Liver (tissue), 9 donors: ENCODE data around the gene TUBA8. TPM values are rescaled to one million over a fixed set of nuclear protein-coding genes. Genes with fewer than 3 reads are reported as not detected.

Source experiments
- DNase-seq: peaks from one replicate; pipeline ENCODE4 v3.0.0-alpha.2; 2017; ENCODE audit warnings: low spot score
- H3K27ac ChIP-seq, 2 donors: one replicate each; pipeline ENCODE4 v1.7.0; 2013; ENCODE audit warnings: inconsistent platforms in 2 of 2, low read length in 2 of 2, control low read depth in 1 of 2, low read depth in 1 of 2, mild to moderate bottlenecking in 1 of 2
- H3K27me3 ChIP-seq, 4 donors: one replicate each; pipeline versions ENCODE4 v1.6.1 to v1.7.0; 2013; ENCODE audit warnings: low read length in 3 of 4, inconsistent platforms in 1 of 4, mild to moderate bottlenecking in 1 of 4, moderate library complexity in 1 of 4; ENCODE audit not compliant: control insufficient read depth in 4 of 4, insufficient read depth in 4 of 4
- H3K36me3 ChIP-seq, 4 donors: one replicate each; pipeline versions ENCODE4 v1.6.1 to v1.7.0; 2013; ENCODE audit warnings: low read length in 3 of 4, mild to moderate bottlenecking in 3 of 4, low read depth in 1 of 4, moderate library complexity in 1 of 4; ENCODE audit not compliant: control insufficient read depth in 4 of 4, insufficient read depth in 3 of 4
- H3K4me1 ChIP-seq, 4 donors: one replicate each; pipeline versions ENCODE4 v1.6.1 to v1.7.0; 2013; ENCODE audit warnings: low read length in 3 of 4, mild to moderate bottlenecking in 3 of 4, moderate library complexity in 1 of 4; ENCODE audit not compliant: control insufficient read depth in 4 of 4, insufficient read depth in 4 of 4
- H3K4me3 ChIP-seq, 3 donors: one replicate each; pipeline versions ENCODE4 v1.6.1 to v1.7.0; 2013; ENCODE audit warnings: low read length in 3 of 3, control low read depth in 1 of 3, low read depth in 1 of 3, mild to moderate bottlenecking in 1 of 3
- H3K9ac ChIP-seq, 2 donors: one replicate each; pipeline ENCODE4 v1.7.0; 2013; ENCODE audit warnings: low read length in 2 of 2, mild to moderate bottlenecking in 2 of 2, moderate library complexity in 2 of 2, control low read depth in 1 of 2, low read depth in 1 of 2
- H3K9me3 ChIP-seq, 4 donors: one replicate each; pipeline versions ENCODE4 v1.6.1 to v1.7.0; 2013; ENCODE audit warnings: low read length in 3 of 4; ENCODE audit not compliant: control insufficient read depth in 4 of 4
- ATF3 ChIP-seq: IDR thresholded peaks from 2 replicates; pipeline ENCODE4 v1.6.1; 2016; ENCODE audit warnings: antibody characterized with exemption
- CTCF ChIP-seq: fragments of 150-350 bp; IDR thresholded peaks from 2 replicates; pipeline ENCODE4 v1.5.1; 2017; ENCODE audit warnings: improper control_type of control experiment, low read depth, low read length; ENCODE audit not compliant: missing input control
- EGR1 ChIP-seq, 2 donors: IDR thresholded peaks; 2 replicates each; pipeline ENCODE4 v1.6.1; 2016 to 2018; ENCODE audit warnings: antibody characterized with exemption in 2 of 2, low read depth in 2 of 2
- FOXA1 ChIP-seq: IDR thresholded peaks from 2 replicates; pipeline ENCODE4 v1.6.1; 2016; ENCODE audit warnings: antibody characterized with exemption
- FOXA2 ChIP-seq: IDR thresholded peaks from 2 replicates; pipeline ENCODE4 v1.6.1; 2016; ENCODE audit warnings: antibody characterized with exemption
- GABPA ChIP-seq, 2 donors: IDR thresholded peaks in 1 of 2; conservative IDR thresholded peaks in 1 of 2; 2 replicates each; pipeline ENCODE4 v1.6.1; 2016; ENCODE audit warnings: antibody characterized with exemption in 2 of 2, mild to moderate bottlenecking in 1 of 2, moderate library complexity in 1 of 2
- HNF4G ChIP-seq: IDR thresholded peaks from 2 replicates; pipeline ENCODE4 v1.6.1; 2016; ENCODE audit warnings: antibody characterized with exemption
- JUND ChIP-seq, 2 donors: IDR thresholded peaks; 2 replicates each; pipeline ENCODE4 v1.6.1; 2016; ENCODE audit warnings: antibody characterized with exemption in 2 of 2
- NR2F2 ChIP-seq: IDR thresholded peaks from 2 replicates; pipeline ENCODE4 v1.6.1; 2016; ENCODE audit warnings: antibody characterized with exemption
- RAD21 ChIP-seq, 2 donors: IDR thresholded peaks; 2 replicates each; pipeline ENCODE4 v1.6.1; 2016; ENCODE audit warnings: antibody characterized with exemption in 2 of 2, mild to moderate bottlenecking in 2 of 2
- RXRA ChIP-seq, 2 donors: IDR thresholded peaks; 2 replicates each; pipeline ENCODE4 v1.6.1; 2017 to 2018; ENCODE audit warnings: antibody characterized with exemption in 2 of 2, mild to moderate bottlenecking in 1 of 2
- SP1 ChIP-seq: IDR thresholded peaks from 2 replicates; pipeline ENCODE4 v1.6.1; 2018; ENCODE audit warnings: antibody characterized with exemption, mild to moderate bottlenecking
- TAF1 ChIP-seq: conservative IDR thresholded peaks from 2 replicates; pipeline ENCODE4 v1.6.1; 2016; ENCODE audit warnings: antibody characterized with exemption, mild to moderate bottlenecking
- YY1 ChIP-seq: IDR thresholded peaks from 2 replicates; pipeline ENCODE4 v1.6.1; 2016; ENCODE audit warnings: antibody characterized with exemption, mild to moderate bottlenecking
- WGBS: extraction: QIAGEN DNeasy Blood & Tissue Kit; methylation state at CpG from one replicate; pipeline ENCODE4 v1.1.7; 2013; 5-methylcytosine and 5-hydroxymethylcytosine counted together
- polyA plus RNA-seq, 2 donors: library from polyadenylated mRNA; stranded (reverse) in 1 of 2; unstranded in 1 of 2; fragments of 200-250 nt in 1 of 2; fragments of >200 nt in 1 of 2; fragmentation: Nextera tagmentation in 1 of 2; extraction: Ambion mirVana in 1 of 2; gene quantifications; one replicate each; pipeline versions ENCODE4 v1.2.1 to v1.2.3, GENCODE V29; 2013 to 2015
- total RNA-seq, 2 donors: library from RNA; depleted of rRNA; stranded (reverse); fragments of >200 nt; gene quantifications; one replicate each; pipeline ENCODE4 v1.2.3, GENCODE V29; 2014
- TF ChIP-seq, protein P1 (sequence below): IDR thresholded peaks from 2 replicates; pipeline ENCODE4 v1.6.1; 2016; ENCODE audit warnings: antibody characterized with exemption, mild to moderate bottlenecking
- TF ChIP-seq, protein P2 (sequence below): IDR thresholded peaks from 2 replicates; pipeline ENCODE4 v1.6.1; 2016; ENCODE audit warnings: antibody characterized with exemption
- TF ChIP-seq, protein P3 (sequence below): IDR thresholded peaks from 2 replicates; pipeline ENCODE4 v1.6.1; 2016; ENCODE audit warnings: antibody characterized with exemption
- donor health status: healthy.
- donor health status: healthy.
- donor health status: healthy.
- donor health status: healthy.
- donor health status: healthy.

The TUBA8 gene
- total and polyA plus RNA-seq, 4 donors: 0.82 to 3.1 (median 1.9) TPM

- Histone ChIP-seq H3K36me3 (no peaks in the 10 kb centered on the region), H3K4me3 (no peak overlapping the region), H3K9me3 (no peaks in the 10 kb centered on the region), H3K4me1 (peaks cover 0 to 16% (median 8%) of the 10 kb centered on the region in 4 donors), H3K27me3 (no peaks in the 10 kb centered on the region), H3K27ac (no peak overlapping the region), H3K9ac (no peak overlapping the region)
- WGBS: 38% methylated on average over 1 of the region's 1 CpG
- DNase-seq: no peak
- TF ChIP-seq, protein P1, sequence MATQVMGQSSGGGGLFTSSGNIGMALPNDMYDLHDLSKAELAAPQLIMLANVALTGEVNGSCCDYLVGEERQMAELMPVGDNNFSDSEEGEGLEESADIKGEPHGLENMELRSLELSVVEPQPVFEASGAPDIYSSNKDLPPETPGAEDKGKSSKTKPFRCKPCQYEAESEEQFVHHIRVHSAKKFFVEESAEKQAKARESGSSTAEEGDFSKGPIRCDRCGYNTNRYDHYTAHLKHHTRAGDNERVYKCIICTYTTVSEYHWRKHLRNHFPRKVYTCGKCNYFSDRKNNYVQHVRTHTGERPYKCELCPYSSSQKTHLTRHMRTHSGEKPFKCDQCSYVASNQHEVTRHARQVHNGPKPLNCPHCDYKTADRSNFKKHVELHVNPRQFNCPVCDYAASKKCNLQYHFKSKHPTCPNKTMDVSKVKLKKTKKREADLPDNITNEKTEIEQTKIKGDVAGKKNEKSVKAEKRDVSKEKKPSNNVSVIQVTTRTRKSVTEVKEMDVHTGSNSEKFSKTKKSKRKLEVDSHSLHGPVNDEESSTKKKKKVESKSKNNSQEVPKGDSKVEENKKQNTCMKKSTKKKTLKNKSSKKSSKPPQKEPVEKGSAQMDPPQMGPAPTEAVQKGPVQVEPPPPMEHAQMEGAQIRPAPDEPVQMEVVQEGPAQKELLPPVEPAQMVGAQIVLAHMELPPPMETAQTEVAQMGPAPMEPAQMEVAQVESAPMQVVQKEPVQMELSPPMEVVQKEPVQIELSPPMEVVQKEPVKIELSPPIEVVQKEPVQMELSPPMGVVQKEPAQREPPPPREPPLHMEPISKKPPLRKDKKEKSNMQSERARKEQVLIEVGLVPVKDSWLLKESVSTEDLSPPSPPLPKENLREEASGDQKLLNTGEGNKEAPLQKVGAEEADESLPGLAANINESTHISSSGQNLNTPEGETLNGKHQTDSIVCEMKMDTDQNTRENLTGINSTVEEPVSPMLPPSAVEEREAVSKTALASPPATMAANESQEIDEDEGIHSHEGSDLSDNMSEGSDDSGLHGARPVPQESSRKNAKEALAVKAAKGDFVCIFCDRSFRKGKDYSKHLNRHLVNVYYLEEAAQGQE: no peak
- TF ChIP-seq, protein P2, sequence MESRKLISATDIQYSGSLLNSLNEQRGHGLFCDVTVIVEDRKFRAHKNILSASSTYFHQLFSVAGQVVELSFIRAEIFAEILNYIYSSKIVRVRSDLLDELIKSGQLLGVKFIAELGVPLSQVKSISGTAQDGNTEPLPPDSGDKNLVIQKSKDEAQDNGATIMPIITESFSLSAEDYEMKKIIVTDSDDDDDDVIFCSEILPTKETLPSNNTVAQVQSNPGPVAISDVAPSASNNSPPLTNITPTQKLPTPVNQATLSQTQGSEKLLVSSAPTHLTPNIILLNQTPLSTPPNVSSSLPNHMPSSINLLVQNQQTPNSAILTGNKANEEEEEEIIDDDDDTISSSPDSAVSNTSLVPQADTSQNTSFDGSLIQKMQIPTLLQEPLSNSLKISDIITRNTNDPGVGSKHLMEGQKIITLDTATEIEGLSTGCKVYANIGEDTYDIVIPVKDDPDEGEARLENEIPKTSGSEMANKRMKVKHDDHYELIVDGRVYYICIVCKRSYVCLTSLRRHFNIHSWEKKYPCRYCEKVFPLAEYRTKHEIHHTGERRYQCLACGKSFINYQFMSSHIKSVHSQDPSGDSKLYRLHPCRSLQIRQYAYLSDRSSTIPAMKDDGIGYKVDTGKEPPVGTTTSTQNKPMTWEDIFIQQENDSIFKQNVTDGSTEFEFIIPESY: no peak
- TF ChIP-seq SP1: no peak
- TF ChIP-seq HNF4G: no peak
- no peak for TF ChIP-seq CTCF
- no peak for TF ChIP-seq EGR1 (IDR thresholded peaks at IDR 0.05; ENCODE audit: low read depth in 2 of 2)
- TF ChIP-seq FOXA2: no peak
- TF ChIP-seq TAF1: no peak
- TF ChIP-seq GABPA (IDR thresholded peaks at IDR 0.05 in 1 of 2, conservative IDR thresholded peaks at IDR 0.05 in 1 of 2): no peak
- TF ChIP-seq, protein P3, sequence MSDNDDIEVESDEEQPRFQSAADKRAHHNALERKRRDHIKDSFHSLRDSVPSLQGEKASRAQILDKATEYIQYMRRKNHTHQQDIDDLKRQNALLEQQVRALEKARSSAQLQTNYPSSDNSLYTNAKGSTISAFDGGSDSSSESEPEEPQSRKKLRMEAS: no peak
- TF ChIP-seq RAD21 (IDR thresholded peaks at IDR 0.05): no peak
- TF ChIP-seq NR2F2: no peak
- TF ChIP-seq ATF3: no peak
These were observed 38.7 kb upstream of the TUBA8 start for GRCh38 chr22:18071968-18072310.

- DNase-seq: no peak
- Histone ChIP-seq H3K27me3 (no peaks in the 10 kb centered on the region), H3K27ac (no peak overlapping the region), H3K4me1 (peaks cover 0 to 24% (median 12%) of the 10 kb centered on the region in 4 donors), H3K36me3 (no peaks in the 10 kb centered on the region), H3K9ac (no peak overlapping the region), H3K4me3 (no peak overlapping the region), H3K9me3 (no peaks in the 10 kb centered on the region)
- TF ChIP-seq NR2F2 (no peak), EGR1 (IDR thresholded peaks at IDR 0.05; ENCODE audit: low read depth in 2 of 2) (no peak), YY1 (no peak), RAD21 (IDR thresholded peaks at IDR 0.05) (no peak), SP1 (no peak), FOXA1 (no peak), FOXA2 (no peak), HNF4G (no peak), TAF1 (no peak), JUND (IDR thresholded peaks at IDR 0.05) (no peak), RXRA (IDR thresholded peaks at IDR 0.05) (no peak), GABPA (IDR thresholded peaks at IDR 0.05 in 1 of 2, conservative IDR thresholded peaks at IDR 0.05 in 1 of 2) (no peak)
- TF ChIP-seq, protein P1: no peak
- TF ChIP-seq, protein P3: no peak
- TF ChIP-seq, protein P2: no peak
- 96% methylated on average over 2 of the region's 2 CpGs for whole genome bisulfite sequencing
These were observed 37.1 kb upstream of the TUBA8 start for GRCh38 chr22:18073467-18073866.
